GM23338 (cell line): Measurements from ENCODE around the gene SLC10A6. TPM values are rescaled to one million over a fixed set of nuclear protein-coding genes. Genes with fewer than 3 reads are reported as not detected.

Experiments used
- ATAC-seq: fragments of 200-7000 bp; cut with Tn5 transposase; 3 replicates; pipeline ENCODE4 v1.9.1; 2020
- DNase-seq: peaks from one replicate; pipeline ENCODE4 v3.0.0-alpha.2; 2015; ENCODE audit warnings: low spot score
- H2AFZ ChIP-seq: fragments of 200-600 bp; sonication (generic); 2 replicates; pipeline ENCODE4 v1.8.0; 2016; ENCODE audit warnings: antibody characterized with exemption, mild to moderate bottlenecking, moderate library complexity
- H3F3A ChIP-seq: fragments of 200-600 bp; sonication (generic); replicated peaks from 2 replicates; pipeline ENCODE4 v1.8.0; 2017; ENCODE audit warnings: antibody characterized with exemption, mixed run types, low read depth
- H3K27ac ChIP-seq: fragments of 200-600 bp; sonication (generic); 2 replicates; pipeline ENCODE4 v1.6.1; 2016; ENCODE audit warnings: low read depth
- H3K27me3 ChIP-seq: fragments of 200-600 bp; sonication (generic); 2 replicates; pipeline ENCODE4 v1.8.0; 2016; ENCODE audit warnings: mild to moderate bottlenecking, mixed run types, moderate library complexity; ENCODE audit not compliant: insufficient read depth
- H3K36me3 ChIP-seq: fragments of 200-600 bp; sonication (generic); 2 replicates; pipeline ENCODE4 v1.8.0; 2016; ENCODE audit warnings: mild to moderate bottlenecking; ENCODE audit not compliant: insufficient read depth
- H3K4me1 ChIP-seq: fragments of 200-600 bp; sonication (generic); 2 replicates; pipeline ENCODE4 v1.8.0; 2016; ENCODE audit warnings: mild to moderate bottlenecking, moderate library complexity; ENCODE audit not compliant: insufficient read depth
- H3K4me2 ChIP-seq: fragments of 200-600 bp; sonication (generic); 2 replicates; pipeline ENCODE4 v1.7.1; 2017; ENCODE audit warnings: mixed run types
- H3K4me3 ChIP-seq: fragments of 200-600 bp; sonication (generic); 2 replicates; pipeline ENCODE4 v1.6.1; 2016; ENCODE audit warnings: mixed run types
- H3K79me2 ChIP-seq: fragments of 200-600 bp; sonication (generic); replicated peaks from 2 replicates; pipeline ENCODE4 v1.8.0; 2017; ENCODE audit warnings: mild to moderate bottlenecking; ENCODE audit not compliant: insufficient read depth
- H3K9me2 ChIP-seq: fragments of 200-600 bp; sonication (generic); 2 replicates; pipeline ENCODE4 v1.8.0; 2017; ENCODE audit not compliant: insufficient read depth
- H4K20me1 ChIP-seq: fragments of 200-600 bp; sonication (generic); replicated peaks from 2 replicates; pipeline ENCODE4 v1.8.0; 2017; ENCODE audit warnings: mild to moderate bottlenecking; ENCODE audit not compliant: insufficient read depth
- H3K27ac Mint-ChIP-seq: 2 replicates; pipeline ENCODE4 v1.8.0; 2020; ENCODE audit warnings: inconsistent platforms, mild to moderate bottlenecking, moderate library complexity, mixed read lengths
- H3K27me3 Mint-ChIP-seq: 3 replicates; pipeline ENCODE4 v1.8.0; 2022; ENCODE audit warnings: low read depth, mild to moderate bottlenecking, moderate library complexity, mixed read lengths, inconsistent platforms; ENCODE audit not compliant: insufficient read depth, poor library complexity
- H3K36me3 Mint-ChIP-seq: 3 replicates; pipeline ENCODE4 v1.8.0; 2021; ENCODE audit warnings: low read depth, mild to moderate bottlenecking, inconsistent platforms, moderate library complexity, mixed read lengths
- H3K4me1 Mint-ChIP-seq: 3 replicates; pipeline ENCODE4 v1.8.0; 2020; ENCODE audit warnings: mild to moderate bottlenecking, inconsistent platforms, mixed read lengths
- H3K4me3 Mint-ChIP-seq: 3 replicates; pipeline ENCODE4 v1.8.0; 2021; ENCODE audit warnings: moderate library complexity, mild to moderate bottlenecking, inconsistent platforms, mixed read lengths
- H3K9me3 Mint-ChIP-seq: 3 replicates; pipeline ENCODE4 v1.8.0; 2020; ENCODE audit warnings: moderate library complexity, mild to moderate bottlenecking, inconsistent platforms, mixed read lengths
- CREB1 ChIP-seq: fragments of 250-450 bp; sonication (Bioruptor Pico); IDR thresholded peaks from 2 replicates; pipeline ENCODE4 v1.5.0; 2020; ENCODE audit warnings: low read depth, mild to moderate bottlenecking, moderate library complexity
- EZH2 ChIP-seq: fragments of 200-600 bp; sonication (generic); IDR thresholded peaks from one replicate; pipeline ENCODE4 v1.8.0; 2017; ENCODE audit warnings: antibody characterized with exemption, mild to moderate bottlenecking, low read depth; ENCODE audit not compliant: unreplicated experiment
- EZH2phosphoT487 ChIP-seq: fragments of 200-600 bp; sonication (generic); IDR thresholded peaks from one replicate; pipeline ENCODE4 v1.8.1; 2018; ENCODE audit warnings: antibody characterized with exemption; ENCODE audit not compliant: unreplicated experiment
- JUNB ChIP-seq: IDR thresholded peaks from one replicate; pipeline ENCODE4 v1.6.1; 2016; ENCODE audit warnings: antibody characterized with exemption; ENCODE audit not compliant: unreplicated experiment
- NANOG ChIP-seq: IDR thresholded peaks from 2 replicates; pipeline ENCODE4 v1.6.1; 2016; ENCODE audit warnings: antibody characterized with exemption, borderline replicate concordance
- POLR2AphosphoS5 ChIP-seq: IDR thresholded peaks from 2 replicates; pipeline ENCODE4 v1.6.1; 2016; ENCODE audit warnings: antibody characterized with exemption, low read depth
- STAT1 ChIP-seq: IDR thresholded peaks from one replicate; pipeline ENCODE4 v1.6.1; 2016; ENCODE audit warnings: antibody characterized with exemption; ENCODE audit not compliant: unreplicated experiment
- ZNF114 ChIP-seq: fragments of 250-450 bp; sonication (Bioruptor Pico); IDR thresholded peaks from 2 replicates; pipeline ENCODE4 v1.5.0; 2020; ENCODE audit warnings: mild to moderate bottlenecking, moderate library complexity
- ZNF331 ChIP-seq: fragments of 250-450 bp; sonication (Bioruptor Pico); IDR thresholded peaks from 2 replicates; pipeline ENCODE4 v1.5.0; 2020; ENCODE audit warnings: low read depth, mild to moderate bottlenecking, moderate library complexity
- polyA plus RNA-seq: library from polyadenylated mRNA; unstranded; fragments of >200 nt; fragmentation: Nextera tagmentation; extraction: Ambion mirVana; gene quantifications from 2 replicates; pipeline ENCODE4 v1.2.1, GENCODE V29; 2016
- total RNA-seq: library from RNA; depleted of rRNA; stranded (reverse); fragments of >200 nt; shearing (Covaris generic); gene quantifications from 2 replicates; pipeline ENCODE4 v1.2.3, GENCODE V29; 2014
- TF ChIP-seq, protein P1 (sequence below): IDR thresholded peaks from one replicate; pipeline ENCODE4 v1.6.1; 2018; ENCODE audit warnings: antibody characterized with exemption; ENCODE audit not compliant: unreplicated experiment
- TF ChIP-seq, protein P2 (sequence below): fragments of 250-450 bp; sonication (Bioruptor Pico); IDR thresholded peaks from 2 replicates; pipeline ENCODE4 v1.5.0; 2020; ENCODE audit warnings: mild to moderate bottlenecking, moderate library complexity
- TF ChIP-seq, protein P3 (sequence below), 2 experiments: fragments of 200-600 bp in 1 of 2; sonication (generic) in 1 of 2; conservative IDR thresholded peaks; 2 replicates each; pipeline versions ENCODE4 v1.5.1 to v1.6.1; 2016 to 2017; ENCODE audit warnings: antibody characterized with exemption in 2 of 2, low read depth in 2 of 2, mild to moderate bottlenecking in 2 of 2, moderate library complexity in 1 of 2

The SLC10A6 gene
- total and polyA plus RNA-seq, 2 experiments from 2014 or later, result not detected

DNA sequence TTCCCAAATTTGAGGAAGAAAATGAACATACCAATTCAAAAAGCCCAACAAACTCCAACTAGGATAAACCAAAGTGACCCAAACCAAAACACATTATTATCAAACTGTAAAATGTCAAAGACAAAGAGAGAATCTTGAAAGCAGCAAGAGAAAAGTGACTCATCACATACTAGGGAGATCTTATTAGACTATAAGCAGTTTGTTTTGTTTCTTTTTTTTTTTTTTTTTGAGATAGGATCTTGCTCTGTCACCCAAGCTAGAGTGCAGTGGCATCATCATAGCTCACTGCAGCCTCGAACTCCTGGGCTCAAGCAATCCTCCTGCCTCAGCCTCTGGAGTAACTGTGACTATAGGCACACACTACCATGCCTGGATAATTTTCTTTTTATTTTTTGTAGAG lies 30.5 kb upstream of the SLC10A6 start:
- no peak overlapping the region for H3K27ac ChIP-seq
- no peak for DNase-seq
- no peaks in the 10 kb centered on the region for H3K36me3 ChIP-seq
- peaks cover 26% of the 10 kb centered on the region for H3K9me3 Mint-ChIP-seq
- H3K4me2 ChIP-seq, result no peak overlapping the region
- H3K4me3 Mint-ChIP-seq, result no peak overlapping the region
- H3K4me3 ChIP-seq, result no peak overlapping the region
- H3K4me1 Mint-ChIP-seq, result peaks cover 8% of the 10 kb centered on the region
- peaks cover 14% of the 10 kb centered on the region for H3K36me3 Mint-ChIP-seq
- H3K79me2 ChIP-seq, result no peaks in the 10 kb centered on the region
- TF ChIP-seq EZH2phosphoT487, result no peak
- TF ChIP-seq, protein P1, sequence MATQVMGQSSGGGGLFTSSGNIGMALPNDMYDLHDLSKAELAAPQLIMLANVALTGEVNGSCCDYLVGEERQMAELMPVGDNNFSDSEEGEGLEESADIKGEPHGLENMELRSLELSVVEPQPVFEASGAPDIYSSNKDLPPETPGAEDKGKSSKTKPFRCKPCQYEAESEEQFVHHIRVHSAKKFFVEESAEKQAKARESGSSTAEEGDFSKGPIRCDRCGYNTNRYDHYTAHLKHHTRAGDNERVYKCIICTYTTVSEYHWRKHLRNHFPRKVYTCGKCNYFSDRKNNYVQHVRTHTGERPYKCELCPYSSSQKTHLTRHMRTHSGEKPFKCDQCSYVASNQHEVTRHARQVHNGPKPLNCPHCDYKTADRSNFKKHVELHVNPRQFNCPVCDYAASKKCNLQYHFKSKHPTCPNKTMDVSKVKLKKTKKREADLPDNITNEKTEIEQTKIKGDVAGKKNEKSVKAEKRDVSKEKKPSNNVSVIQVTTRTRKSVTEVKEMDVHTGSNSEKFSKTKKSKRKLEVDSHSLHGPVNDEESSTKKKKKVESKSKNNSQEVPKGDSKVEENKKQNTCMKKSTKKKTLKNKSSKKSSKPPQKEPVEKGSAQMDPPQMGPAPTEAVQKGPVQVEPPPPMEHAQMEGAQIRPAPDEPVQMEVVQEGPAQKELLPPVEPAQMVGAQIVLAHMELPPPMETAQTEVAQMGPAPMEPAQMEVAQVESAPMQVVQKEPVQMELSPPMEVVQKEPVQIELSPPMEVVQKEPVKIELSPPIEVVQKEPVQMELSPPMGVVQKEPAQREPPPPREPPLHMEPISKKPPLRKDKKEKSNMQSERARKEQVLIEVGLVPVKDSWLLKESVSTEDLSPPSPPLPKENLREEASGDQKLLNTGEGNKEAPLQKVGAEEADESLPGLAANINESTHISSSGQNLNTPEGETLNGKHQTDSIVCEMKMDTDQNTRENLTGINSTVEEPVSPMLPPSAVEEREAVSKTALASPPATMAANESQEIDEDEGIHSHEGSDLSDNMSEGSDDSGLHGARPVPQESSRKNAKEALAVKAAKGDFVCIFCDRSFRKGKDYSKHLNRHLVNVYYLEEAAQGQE, result no peak
- TF ChIP-seq, protein P2, sequence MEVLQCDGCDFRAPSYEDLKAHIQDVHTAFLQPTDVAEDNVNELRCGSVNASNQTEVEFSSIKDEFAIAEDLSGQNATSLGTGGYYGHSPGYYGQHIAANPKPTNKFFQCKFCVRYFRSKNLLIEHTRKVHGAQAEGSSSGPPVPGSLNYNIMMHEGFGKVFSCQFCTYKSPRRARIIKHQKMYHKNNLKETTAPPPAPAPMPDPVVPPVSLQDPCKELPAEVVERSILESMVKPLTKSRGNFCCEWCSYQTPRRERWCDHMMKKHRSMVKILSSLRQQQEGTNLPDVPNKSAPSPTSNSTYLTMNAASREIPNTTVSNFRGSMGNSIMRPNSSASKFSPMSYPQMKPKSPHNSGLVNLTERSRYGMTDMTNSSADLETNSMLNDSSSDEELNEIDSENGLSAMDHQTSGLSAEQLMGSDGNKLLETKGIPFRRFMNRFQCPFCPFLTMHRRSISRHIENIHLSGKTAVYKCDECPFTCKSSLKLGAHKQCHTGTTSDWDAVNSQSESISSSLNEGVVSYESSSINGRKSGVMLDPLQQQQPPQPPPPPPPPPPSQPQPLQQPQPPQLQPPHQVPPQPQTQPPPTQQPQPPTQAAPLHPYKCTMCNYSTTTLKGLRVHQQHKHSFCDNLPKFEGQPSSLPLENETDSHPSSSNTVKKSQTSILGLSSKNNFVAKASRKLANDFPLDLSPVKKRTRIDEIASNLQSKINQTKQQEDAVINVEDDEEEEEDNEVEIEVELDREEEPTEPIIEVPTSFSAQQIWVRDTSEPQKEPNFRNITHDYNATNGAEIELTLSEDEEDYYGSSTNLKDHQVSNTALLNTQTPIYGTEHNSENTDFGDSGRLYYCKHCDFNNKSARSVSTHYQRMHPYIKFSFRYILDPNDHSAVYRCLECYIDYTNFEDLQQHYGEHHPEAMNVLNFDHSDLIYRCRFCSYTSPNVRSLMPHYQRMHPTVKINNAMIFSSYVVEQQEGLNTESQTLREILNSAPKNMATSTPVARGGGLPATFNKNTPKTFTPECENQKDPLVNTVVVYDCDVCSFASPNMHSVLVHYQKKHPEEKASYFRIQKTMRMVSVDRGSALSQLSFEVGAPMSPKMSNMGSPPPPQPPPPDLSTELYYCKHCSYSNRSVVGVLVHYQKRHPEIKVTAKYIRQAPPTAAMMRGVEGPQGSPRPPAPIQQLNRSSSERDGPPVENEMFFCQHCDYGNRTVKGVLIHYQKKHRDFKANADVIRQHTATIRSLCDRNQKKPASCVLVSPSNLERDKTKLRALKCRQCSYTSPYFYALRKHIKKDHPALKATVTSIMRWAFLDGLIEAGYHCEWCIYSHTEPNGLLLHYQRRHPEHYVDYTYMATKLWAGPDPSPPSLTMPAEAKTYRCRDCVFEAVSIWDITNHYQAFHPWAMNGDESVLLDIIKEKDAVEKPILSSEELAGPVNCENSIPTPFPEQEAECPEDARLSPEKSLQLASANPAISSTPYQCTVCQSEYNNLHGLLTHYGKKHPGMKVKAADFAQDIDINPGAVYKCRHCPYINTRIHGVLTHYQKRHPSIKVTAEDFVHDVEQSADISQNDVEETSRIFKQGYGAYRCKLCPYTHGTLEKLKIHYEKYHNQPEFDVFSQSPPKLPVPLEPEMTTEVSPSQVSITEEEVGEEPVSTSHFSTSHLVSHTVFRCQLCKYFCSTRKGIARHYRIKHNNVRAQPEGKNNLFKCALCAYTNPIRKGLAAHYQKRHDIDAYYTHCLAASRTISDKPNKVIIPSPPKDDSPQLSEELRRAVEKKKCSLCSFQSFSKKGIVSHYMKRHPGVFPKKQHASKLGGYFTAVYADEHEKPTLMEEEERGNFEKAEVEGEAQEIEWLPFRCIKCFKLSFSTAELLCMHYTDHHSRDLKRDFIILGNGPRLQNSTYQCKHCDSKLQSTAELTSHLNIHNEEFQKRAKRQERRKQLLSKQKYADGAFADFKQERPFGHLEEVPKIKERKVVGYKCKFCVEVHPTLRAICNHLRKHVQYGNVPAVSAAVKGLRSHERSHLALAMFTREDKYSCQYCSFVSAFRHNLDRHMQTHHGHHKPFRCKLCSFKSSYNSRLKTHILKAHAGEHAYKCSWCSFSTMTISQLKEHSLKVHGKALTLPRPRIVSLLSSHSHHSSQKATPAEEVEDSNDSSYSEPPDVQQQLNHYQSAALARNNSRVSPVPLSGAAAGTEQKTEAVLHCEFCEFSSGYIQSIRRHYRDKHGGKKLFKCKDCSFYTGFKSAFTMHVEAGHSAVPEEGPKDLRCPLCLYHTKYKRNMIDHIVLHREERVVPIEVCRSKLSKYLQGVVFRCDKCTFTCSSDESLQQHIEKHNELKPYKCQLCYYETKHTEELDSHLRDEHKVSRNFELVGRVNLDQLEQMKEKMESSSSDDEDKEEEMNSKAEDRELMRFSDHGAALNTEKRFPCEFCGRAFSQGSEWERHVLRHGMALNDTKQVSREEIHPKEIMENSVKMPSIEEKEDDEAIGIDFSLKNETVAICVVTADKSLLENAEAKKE (CRISPR knock-in tag), result no peak
- TF ChIP-seq ZNF331 (CRISPR knock-in tag), result no peak
- TF ChIP-seq POLR2AphosphoS5, result no peak
- TF ChIP-seq, protein P3, sequence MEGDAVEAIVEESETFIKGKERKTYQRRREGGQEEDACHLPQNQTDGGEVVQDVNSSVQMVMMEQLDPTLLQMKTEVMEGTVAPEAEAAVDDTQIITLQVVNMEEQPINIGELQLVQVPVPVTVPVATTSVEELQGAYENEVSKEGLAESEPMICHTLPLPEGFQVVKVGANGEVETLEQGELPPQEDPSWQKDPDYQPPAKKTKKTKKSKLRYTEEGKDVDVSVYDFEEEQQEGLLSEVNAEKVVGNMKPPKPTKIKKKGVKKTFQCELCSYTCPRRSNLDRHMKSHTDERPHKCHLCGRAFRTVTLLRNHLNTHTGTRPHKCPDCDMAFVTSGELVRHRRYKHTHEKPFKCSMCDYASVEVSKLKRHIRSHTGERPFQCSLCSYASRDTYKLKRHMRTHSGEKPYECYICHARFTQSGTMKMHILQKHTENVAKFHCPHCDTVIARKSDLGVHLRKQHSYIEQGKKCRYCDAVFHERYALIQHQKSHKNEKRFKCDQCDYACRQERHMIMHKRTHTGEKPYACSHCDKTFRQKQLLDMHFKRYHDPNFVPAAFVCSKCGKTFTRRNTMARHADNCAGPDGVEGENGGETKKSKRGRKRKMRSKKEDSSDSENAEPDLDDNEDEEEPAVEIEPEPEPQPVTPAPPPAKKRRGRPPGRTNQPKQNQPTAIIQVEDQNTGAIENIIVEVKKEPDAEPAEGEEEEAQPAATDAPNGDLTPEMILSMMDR (conservative IDR thresholded peaks at IDR 0.05; ENCODE audit: low read depth in 2 of 2), result no peak
- no peak for TF ChIP-seq CREB1 (CRISPR knock-in tag)
- TF ChIP-seq NANOG, result no peak
- no peak for TF ChIP-seq ZNF114
- no peak for TF ChIP-seq JUNB
- TF ChIP-seq EZH2, result no peak
- TF ChIP-seq STAT1, result no peak
- no peaks in the 10 kb centered on the region for H3K27me3 Mint-ChIP-seq
- H3K27ac Mint-ChIP-seq, result no peak overlapping the region
- H3K27me3 ChIP-seq, result no peaks in the 10 kb centered on the region
- no peak overlapping the region for H2AFZ ChIP-seq
- peaks cover 7% of the 10 kb centered on the region for H3K4me1 ChIP-seq
- no peak for ATAC-seq
- no peaks in the 10 kb centered on the region for H4K20me1 ChIP-seq
- no peaks in the 10 kb centered on the region; the same call in 1 of the 2 replicates for H3K9me2 ChIP-seq
- no peaks in the 10 kb centered on the region for H3F3A ChIP-seq
